GM18907 (cell line): ENCODE measurements around the gene SMYD3.
"Not testable (repeated sequence)": the region's sequence is repeated elsewhere in the genome, so short reads cannot be mapped to it uniquely, and the experiment has no call there.

Experiments used
- ATAC-seq: cut with Tn5 transposase; IDR thresholded peaks from one replicate; pipeline ENCODE4 v1.9.1; 2021; ENCODE audit warnings: mild to moderate bottlenecking, moderate library complexity; ENCODE audit not compliant: unreplicated experiment

The SMYD3 gene

DNA sequence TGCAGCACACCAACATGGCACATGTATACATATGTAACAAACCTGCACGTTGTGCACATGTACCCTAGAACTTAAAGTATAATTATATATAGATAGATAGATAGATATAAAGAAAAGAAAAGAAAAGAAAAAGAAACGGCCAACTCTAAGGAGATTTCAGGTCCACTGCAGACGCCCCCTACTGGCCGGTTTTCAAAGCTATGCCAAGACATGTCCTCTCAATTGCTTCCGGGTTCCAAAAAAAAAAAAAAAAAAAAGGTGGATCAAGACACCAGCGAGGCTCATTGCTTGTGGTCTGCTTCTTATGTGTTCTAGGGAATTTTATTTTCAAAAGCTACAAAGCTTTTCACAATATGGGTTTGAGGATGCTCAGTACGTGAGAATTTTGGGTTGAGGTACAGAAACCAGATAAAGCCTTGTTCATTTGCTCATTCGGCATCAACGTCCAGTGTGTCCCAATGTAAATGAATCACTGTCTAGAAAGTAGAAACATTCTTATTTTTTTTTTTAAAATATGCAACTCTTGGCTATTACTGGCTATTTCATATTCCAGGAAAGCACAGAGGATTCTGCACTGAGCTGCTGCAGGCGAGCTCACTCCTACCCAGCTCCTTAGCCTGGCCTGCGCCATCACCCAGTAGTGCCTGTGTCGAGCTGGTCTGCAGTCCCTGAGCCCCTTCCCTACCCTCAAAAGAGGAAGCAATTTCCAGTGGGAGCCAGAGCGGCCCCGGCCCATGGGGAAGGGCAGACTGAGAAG is 709.3 kb downstream of the SMYD3 start:
- ATAC-seq, result no peak

DNA sequence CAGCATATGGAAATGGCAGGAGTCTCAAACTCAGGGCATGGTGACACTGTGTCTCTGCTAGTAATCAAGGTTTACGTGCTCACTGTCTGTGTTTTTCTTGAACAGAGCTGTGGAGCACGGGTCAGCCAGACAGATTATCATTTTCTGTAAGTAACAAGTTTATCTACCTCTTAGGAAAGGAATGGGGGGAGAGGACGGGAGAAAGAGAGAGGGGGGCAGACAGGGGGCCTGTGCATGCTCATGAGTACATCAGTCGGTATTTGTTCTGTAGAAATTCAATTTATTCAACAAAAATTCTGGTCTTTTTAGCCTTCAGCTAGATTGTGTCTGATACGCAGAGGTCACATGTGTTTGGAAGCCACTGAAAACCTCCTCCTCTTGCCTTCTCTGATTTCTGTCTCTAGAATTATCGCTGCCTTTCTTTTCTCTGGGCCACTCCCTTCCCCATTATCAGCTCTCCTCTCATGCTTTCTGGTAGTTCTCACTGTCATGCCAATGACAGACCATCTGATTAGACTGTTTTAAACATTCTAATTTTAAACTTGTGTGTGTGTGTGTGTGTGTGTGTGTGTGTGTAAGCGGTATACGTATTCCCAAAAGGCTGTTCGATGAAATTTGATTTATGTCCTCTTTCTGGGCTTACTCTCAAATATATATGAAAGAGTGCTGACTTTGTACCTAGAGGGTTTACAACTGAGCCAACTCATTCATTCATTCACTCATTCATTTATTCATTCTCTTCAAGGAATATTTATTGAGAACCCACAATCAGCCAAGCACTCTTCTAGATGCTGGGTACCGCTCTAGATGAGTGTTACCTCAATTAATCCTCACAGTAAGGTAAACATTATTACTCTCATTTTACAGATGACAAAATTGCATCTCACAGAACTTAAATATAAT is 715.4 kb downstream of the SMYD3 start:
- ATAC-seq, result no peak

DNA sequence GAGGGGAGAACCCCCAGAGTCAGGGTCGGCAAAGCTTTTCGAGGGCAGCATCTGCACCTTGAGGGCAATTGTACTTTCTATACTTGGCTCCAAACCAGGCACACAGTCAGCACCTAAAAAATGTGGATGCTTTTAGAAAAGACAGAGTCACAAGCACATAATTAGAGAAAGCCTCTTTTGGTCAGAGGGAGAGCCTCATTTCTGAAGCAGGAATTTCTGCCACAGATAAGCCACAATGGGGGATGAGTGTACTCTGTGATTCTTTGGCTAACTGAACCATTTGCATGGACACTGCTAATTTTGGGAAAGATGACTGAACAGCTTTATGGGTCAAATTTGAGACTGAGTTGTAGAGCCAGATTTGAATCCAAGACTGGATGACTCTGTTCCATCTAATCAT is 716.6 kb downstream of the SMYD3 start:
- ATAC-seq, result no peak

DNA sequence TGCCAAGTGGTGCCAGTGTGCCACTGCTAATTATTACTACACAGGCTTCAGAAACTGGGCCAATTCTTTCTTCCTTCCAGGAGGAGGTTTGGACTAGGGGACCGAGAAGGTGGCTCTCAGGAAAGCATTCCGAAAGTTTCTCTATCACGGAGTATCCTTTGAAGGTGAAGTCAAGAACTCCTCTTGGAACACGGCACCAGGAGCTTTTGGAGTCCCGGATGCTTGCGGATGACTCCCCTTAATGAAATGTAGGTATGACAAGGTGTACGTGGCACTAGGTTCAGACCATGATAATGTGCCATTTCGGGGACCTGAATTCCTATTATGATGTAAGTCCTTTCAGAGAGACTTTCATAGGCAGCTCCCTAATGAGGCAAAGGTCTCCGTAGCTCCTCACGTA is 718.2 kb downstream of the SMYD3 start:
- no peak for ATAC-seq

DNA sequence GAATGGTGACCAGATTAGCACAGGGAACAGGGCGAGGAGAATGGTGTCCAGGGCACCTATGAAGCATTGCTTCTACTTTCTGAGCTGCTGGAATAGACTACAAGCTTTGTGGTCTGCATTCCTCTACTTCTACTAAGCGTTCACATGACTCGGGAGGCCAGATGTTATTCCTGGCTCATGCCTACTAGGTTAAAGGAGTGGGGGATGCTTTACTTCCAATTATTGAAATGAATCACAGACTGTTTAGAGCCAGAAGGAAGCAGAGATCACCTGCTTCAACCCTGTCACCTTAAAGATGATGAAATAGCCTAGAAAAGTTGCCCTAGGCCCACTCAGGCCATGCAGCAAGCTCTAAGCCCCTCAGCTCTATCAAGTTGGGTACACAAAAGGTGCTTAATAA is 718.8 kb downstream of the SMYD3 start:
- no peak for ATAC-seq

DNA sequence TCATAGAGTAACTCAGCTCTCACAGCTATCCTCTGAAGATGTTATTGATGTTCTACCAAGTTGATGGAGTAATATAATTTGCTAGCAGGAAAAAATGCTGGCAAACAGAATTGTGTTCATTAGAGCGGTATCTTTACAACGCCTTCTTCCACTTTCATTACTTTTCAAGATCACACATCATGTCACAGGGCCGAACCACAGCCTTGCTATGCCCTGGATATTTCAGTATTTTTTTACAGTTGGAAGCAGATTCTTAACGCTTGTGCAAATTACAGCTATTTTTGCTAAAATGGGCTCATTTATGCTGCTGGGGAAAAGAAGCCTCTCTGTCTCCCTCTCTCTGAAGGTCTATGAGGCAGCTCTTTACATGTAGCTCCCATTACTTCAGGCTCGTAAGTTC is 720.1 kb downstream of the SMYD3 start:
- no peak for ATAC-seq

DNA sequence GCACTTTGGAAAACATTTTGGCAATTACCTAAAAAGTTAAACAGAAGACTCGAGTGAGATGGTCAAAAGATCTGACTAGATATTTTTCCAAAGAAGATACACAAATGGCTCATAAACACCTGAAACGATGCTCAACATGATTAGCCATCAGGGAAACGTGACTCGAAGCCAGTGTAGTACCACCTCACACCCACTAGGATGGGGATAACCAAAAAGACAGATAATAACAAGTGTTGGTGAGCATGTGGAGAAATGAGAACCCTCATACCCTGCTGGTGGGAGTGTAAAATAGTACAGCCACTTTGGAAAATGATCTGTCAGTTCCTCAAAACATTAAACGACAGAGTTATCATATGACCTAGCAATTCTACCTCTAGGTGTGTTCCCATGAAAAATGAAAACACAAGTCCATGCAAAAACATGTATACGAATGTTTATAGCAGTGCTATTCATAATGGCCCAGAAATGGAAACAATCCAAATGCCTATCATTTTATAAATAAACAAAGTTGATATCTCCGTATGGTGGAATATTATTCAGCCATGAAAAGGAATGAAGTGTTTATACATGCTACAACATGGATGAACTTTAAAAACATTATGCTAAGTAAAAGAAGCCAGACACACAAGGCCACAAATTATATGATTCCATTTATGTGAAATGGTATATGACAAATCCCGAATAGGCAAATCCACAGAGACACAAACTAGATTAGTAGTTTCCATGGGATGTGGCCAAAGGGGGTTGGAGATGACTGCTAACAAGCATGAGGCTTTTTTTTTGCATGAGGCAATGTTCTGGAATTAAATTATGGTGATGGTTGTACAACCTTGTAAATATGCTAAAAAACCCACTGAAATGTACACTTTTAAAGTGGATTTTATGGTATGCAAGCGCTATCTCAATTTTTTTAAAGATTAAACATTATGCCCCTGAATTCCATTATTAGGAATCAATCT is 727.0 kb downstream of the SMYD3 start:
- no peak for ATAC-seq

DNA sequence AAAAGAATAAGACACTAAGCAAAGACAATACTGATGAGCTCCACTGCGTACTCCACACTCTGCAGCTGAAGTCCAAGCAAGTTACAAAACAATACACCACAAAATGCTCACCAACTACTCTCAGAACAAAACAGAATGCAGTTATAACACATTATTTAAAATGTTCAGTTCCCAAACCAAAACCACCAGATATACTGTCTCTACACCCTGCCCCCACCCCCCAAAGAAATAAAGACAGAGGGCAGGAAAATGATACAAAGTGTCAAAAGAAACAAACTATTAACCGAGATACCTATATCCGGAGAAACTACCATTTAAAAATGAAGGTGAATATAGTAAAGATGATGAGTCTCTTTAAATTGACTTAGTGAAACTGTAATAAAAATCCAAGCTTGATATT is 729.3 kb downstream of the SMYD3 start:
- no peak for ATAC-seq

DNA sequence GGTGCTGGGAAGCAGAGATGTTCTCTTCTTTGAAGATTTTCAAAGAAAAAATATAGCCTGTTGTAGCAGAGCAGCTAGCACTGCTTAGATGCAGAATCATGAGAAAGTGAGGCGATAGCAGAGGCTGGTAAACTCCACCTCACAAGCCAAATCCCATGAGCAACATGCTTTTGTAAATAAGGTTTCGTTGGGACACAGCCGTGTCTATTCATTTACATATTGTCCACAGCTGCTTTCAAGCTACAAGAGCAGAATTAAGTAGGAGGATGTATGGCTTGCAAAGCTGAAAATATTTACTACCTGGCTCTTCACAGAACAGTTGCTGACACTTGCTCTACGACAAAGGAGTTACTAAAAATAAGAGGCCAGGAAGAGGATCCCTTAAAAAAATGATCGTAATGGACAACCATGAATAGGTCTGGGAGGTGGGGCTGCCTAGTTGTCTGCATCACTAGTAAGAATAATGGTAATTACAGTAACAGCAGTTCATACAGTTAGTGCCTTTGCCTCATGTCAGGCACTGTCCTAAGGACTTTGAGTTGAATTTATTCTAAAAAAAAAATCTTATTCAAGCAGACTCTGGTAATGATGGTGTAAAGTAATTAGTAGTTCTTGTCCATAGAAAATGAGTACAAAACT is 730.3 kb downstream of the SMYD3 start:
- ATAC-seq, result no peak

DNA sequence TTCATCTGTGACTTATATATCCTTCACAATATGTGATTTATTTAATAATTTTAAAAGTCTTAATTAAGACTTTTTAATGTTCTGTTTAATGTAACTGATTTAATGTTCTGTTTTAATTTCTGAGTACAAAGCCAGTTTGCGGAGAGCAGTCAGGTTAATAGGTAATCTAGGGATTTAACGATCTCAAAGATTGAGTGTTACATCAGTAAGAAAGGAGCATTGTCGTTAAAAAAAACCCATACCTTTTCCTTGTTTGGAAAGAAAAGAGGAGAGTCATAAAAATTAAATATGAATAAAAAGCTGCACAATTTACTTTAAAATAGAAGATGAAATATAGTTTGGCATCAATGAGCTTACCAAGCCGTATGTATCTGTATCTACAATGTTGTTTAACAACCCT is 730.9 kb downstream of the SMYD3 start:
- ATAC-seq, result no peak

DNA sequence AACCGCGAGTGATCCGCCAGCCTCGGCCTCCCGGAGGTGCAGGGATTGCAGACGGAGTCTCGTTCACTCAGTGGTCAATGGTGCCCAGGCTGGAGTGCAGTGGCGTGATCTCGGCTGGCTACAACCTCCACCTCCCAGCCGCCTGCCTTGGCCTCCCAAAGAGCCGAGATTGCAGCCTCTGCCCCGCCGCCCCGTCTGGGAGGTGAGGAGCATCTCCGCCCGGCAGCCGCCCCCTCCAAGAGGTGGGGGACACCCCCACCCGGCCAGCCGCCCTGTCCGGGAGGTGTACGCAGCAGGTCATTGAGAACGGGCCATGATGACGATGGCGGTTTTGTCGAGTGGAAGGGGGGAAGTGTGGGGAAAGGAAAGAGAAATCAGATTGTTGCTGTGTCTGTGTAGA is 732.1 kb downstream of the SMYD3 start:
- not testable (repeated sequence) for ATAC-seq

DNA sequence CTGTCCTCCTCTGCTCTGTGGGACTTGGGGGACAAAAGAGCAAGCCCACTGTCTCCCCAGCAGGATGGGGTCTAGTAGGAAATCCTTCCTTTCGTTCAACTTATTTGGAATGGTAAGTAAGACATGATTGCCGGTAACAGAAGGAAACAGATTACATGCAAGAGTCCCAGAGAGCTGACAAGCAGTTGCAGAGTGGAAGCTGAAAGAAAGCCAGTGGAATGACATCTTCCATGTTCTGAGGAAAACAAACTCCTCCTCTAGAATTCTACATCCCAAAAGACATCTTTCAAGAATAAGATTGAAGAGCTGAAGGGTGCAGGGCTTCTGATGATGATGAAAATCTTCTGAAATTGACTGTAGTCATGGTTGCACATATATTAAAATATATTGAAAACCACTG is 732.9 kb downstream of the SMYD3 start:
- no peak for ATAC-seq

DNA sequence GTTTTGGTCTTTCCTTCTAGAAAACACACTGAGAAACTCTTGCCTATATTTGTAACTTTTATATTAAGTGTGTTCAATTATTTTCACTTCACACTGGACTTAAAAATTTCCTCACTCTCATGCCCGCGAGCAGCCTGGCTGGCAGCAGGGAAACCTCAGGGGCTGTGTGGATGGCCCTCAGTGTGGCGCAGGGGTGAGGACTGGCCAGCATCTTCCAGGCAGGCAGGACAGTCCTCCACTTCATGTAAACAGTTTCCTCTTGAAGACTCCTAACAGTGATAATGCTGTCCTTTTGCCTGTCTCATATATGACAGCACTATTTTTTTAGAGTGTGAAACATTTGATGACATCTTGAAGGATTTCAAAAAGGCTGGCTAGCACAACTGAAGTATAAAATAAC is 733.7 kb downstream of the SMYD3 start:
- ATAC-seq, result no peak

DNA sequence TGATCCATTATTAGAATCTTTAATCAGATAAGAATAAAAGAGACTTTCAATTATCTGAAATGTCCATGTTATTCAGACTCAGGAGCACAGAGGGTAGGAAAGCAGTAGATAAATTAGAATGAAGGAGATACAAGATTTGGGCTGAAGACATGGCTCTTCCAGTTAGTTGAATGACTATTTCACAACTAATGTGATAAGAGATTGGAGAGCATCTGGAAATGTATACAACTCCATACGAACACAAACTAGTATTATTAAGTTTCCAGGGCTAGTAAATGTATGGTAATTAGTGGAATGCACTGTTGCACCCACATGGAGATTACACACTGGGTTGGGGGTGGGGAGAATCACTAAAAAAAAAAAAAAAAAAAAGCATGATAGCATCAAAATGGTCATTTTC is 734.3 kb downstream of the SMYD3 start:
- ATAC-seq, result no peak

DNA sequence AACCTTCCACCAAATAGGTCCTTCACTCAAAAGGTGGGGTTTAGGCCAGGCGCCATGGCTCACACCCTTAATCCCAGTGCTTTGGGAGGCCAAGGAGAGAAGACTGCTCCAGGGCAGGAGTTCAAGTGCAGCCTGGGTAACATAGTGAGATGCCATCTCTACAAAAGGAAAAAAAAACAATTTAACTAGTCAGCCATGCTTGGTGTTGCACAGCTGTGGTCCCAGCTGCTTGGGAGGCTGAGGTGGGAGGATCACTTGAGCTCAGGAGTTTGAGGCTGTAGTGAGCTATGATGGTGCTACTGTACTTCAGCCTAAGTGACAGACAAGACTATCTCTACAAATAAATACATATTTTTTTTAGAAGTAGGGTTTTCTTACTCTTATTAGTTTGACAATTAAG is 734.8 kb downstream of the SMYD3 start:
- no peak for ATAC-seq

DNA sequence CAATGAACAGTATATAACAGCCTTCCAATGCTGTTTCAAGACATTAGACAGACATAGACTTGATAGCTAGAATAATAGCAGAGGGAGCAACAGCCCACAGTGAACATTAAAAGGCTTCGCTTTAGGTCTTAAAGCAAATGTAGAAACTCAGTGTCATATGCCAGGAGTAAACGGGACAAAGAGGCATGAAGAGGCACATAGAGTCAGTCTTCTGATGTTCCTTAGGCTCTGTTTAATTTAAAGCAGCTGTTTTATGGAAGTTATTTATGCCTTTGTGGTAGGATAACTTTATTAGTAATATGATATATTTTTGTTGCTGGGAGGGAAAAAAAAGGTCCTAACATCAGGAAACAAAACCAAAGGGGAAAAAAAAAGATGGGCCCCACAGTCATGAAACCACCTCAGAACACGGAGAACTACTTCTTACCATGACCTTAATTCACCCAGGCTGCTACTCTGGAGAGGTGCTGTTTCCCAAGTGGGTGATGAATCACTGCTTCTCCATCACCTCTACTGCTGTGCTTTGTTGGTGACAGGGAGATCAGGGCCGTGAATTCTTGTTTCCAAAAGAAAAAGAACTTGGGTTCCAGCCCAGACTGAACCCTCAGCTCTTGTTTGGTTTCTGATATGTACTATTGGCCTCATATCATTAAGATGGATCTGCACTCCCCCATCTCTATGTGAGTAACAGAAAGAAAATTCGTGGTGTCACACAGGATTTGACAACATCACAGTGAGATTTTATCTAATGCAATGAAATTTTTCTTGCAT is 735.4 kb downstream of the SMYD3 start:
- ATAC-seq, result no peak

DNA sequence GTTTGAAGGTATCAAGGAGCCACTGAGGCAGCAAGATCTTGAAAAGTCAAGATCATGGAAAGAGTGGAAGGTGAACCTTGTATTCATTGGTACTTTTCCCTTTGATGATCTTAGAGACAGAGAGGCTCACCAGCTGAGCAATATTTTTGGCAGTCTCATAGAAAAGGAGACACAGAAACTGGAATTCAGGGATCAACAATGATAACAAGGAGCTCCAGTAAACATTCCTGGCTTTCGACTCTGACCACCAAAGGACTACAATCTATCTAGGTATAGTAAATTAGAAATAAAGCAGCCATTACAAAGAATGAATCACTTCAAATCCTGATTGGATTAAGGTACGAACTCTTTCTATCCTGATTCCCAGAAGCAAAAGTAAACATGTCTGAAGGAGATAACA is 736.9 kb downstream of the SMYD3 start:
- ATAC-seq, result no peak

DNA sequence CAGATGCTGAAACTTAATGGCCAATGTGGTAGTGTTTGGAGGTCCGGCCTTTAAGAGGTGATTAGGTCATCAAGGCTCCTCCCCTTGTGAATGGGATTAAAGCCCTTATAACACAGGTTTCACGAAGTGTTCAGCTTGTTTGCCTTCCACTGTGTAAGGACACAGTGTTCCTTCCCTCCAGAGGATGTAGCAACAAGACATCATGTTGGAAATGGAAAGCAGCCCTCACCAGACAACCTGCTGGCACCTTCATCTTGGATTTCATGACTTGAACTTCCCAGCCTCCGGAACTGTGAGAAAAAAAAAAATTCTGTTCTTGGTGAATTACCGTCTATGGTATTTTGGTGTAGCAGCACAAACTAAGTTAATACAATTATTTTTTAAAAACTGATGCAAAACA is 738.5 kb downstream of the SMYD3 start:
- no peak for ATAC-seq

DNA sequence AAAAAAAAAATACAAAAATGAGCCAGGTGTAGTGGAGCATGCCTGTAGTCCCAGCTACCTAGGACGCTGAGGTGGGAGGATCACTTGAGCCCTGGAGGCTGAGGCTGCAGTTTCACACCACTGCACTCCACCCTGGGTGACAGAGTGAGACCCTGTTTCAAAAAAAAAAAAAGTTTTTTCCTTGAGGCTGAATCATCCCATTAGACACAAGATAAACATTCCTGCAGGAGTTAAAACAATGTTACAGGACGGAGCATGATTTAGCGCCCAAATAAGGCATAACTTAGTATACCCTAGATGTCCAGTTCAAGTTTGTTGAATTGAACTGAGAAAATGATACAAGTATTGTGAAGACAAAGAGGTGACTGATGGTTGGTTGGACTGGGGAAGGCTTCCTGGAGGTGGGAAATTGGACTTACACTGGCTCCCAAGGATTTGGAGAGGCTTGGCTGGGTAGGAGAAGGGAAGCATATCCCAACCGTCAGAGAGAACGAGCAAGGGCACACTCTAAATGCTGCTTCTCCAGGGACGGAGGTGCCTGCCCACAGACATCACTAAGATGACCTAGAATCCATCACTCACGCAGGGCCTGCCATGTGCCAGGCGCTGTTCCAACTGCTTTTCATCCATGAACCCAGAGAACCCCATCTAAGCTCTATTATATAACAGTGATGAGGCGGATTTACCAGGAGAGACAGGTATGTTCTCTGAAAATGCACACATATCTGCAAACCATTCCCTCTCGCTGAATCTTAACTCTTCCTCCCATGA is 741.7 kb downstream of the SMYD3 start:
- ATAC-seq, result no peak
